GM12874 (cell line): Measurements from ENCODE around the gene LIME1.

Experiments
- TF ChIP-seq, protein P1 (sequence below): IDR thresholded peaks from 2 replicates; pipeline ENCODE4 v1.5.1; 2011; ENCODE audit warnings: low read depth, mild to moderate bottlenecking, control low read depth, low read length, moderate library complexity; ENCODE audit not compliant: insufficient read depth

LIME1 gene

DNA sequence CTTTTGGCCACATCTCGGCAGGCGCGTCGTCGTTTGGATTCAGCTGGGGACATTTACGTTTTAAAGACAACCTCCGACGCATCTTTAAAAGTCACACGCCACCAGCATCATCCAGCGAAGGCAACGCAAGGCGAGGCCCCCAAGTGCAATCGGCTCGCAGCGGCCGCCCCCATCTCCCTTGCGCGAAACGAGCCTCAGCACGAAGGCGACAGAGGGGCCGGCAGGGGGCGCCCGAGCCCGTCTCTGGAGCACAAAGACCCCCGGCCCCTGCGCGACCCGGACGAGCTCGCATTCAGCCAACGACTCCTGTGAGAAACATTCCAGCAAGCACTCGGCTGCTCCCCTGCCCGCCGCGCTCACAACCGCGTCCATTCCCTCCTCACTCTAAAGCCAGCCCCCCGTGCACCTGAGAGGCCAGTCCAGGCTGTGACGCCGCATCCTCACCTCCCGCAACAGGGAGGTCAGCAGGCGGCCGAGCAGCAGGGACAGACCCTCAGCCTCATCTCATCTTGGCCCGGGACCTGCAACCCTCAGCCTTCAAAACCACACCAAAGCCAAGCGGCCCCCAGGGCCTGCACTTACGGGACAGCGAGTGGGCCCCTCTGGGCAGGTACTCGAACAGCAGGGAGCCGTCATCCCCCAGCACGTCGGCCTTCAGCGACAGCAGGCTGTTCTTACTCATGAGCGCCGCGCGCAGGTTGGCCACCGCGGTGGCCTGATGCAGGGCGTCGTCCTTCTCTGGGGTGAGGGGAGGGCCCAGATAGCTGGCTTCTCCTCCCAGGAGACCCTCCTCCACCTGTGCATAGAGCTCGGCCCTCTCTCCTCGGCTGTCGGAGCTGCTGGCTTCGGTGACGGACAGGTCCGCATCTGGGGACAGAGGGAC lies 38.9 kb downstream of the LIME1 start:
- TF ChIP-seq, protein P1, sequence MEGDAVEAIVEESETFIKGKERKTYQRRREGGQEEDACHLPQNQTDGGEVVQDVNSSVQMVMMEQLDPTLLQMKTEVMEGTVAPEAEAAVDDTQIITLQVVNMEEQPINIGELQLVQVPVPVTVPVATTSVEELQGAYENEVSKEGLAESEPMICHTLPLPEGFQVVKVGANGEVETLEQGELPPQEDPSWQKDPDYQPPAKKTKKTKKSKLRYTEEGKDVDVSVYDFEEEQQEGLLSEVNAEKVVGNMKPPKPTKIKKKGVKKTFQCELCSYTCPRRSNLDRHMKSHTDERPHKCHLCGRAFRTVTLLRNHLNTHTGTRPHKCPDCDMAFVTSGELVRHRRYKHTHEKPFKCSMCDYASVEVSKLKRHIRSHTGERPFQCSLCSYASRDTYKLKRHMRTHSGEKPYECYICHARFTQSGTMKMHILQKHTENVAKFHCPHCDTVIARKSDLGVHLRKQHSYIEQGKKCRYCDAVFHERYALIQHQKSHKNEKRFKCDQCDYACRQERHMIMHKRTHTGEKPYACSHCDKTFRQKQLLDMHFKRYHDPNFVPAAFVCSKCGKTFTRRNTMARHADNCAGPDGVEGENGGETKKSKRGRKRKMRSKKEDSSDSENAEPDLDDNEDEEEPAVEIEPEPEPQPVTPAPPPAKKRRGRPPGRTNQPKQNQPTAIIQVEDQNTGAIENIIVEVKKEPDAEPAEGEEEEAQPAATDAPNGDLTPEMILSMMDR, result no peak

DNA sequence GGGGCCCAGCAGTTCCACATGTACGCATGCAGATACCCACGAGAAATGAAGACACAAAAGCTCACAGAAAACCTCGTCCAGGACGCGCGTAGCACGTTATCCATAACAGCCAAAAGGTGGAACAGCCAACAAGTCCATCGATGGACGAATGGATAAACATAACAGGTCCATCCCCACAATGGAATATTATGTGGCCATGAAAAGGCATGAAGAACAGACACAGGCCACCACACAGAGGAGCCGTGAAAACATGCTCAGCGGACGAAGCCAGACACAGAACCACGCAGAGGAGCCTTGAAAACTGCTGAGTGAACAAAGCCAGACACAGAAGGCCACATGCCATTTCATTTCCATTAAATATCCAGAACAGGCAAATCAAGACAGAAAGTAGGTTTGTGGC lies 41.1 kb downstream of the LIME1 start:
- TF ChIP-seq, protein P1, result no peak

DNA sequence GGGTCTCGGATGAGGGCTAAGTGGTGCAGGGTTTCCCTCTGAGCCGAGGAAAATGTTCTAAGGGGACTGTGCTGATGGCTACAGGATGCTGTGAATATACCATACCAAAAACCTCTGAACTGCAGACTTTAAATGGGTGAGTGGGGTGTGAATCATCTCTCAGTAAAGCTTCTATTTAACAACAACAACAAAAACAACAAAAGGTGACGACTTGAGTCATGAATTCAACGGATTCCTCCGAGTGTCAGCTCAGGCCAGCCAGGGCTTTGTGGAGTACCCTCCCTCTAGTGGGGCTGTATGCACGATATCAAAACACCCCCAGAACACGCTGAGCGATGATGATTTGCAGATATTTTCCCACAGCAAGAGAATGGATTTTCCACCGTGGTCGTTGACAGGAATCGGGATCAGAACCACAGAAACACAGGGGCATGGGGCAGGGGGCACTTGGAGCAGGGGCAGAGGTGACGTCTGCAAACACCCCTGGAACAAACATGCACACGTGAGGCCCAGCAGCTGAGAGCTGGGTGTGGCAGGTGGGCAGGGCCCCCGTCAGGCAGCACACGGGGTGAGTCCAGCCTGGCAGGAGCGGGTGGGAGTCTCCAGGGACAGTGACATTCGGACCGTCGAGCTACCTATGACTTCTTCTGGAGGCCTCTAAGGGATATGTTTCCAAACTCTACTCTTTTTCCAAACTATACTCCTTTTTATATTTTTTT lies 41.7 kb downstream of the LIME1 start:
- TF ChIP-seq, protein P1, result no peak

DNA sequence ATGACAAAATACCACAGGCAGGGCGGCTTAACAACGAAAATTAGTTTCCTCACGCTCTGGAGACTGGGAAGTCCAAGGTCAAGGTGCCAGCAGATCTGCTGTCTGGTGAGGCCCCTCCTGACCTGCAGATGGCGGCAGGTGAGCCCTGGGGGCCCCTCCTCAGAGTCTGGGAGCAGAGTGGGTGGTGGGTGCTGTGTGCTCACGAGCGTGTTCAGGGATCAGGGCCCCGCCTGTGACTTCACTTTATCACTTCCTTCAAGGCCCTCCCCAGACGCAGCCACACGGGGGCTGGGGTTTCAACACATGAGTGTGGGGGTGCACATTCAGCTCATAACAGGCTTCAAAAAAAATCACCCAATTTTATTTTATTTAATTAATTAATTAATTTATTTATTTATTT lies 42.4 kb downstream of the LIME1 start:
- TF ChIP-seq, protein P1, result 0 out of 2 replicates have a peak, but pooled peaks have one; percentile 6

DNA sequence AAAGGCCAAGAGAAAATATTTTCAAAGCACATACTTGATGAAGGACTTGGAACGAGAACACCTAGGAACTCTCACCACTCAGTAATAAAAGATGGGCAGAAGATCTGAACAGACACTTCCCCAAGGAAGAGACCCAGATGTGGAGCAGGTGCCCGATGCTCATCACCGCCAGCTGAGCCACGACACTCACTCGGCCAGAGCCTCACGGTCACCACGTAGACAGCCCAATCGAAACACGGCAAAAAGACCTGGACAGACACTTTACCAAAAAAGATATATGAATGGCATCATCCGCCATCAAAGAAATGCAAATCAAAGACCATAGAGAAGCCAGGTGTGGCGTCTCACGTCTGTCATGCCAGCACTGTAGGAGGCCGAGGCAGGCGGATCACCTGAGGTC lies 44.7 kb downstream of the LIME1 start:
- TF ChIP-seq, protein P1, result no peak

DNA sequence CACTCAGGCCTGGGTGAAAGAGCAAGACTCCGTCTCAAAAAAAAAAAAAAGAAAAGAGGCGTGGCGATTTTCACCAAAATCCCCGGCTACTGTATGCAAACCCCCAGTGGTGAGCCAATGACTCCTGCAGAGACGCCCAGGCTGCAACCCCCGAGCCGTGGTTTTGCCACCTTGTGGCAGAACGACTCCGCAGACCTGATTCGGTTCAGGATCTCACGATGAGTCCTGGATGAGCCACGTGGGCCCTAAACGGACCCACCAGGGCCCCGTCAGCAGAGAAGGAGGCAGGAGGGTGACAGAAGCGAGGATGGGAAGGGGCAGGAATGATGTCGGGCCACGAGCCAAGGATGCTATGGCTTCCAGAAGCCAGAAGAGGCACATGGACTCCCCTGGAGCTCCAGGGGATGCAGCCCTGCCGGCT lies 45.6 kb downstream of the LIME1 start:
- TF ChIP-seq, protein P1, result no peak

DNA sequence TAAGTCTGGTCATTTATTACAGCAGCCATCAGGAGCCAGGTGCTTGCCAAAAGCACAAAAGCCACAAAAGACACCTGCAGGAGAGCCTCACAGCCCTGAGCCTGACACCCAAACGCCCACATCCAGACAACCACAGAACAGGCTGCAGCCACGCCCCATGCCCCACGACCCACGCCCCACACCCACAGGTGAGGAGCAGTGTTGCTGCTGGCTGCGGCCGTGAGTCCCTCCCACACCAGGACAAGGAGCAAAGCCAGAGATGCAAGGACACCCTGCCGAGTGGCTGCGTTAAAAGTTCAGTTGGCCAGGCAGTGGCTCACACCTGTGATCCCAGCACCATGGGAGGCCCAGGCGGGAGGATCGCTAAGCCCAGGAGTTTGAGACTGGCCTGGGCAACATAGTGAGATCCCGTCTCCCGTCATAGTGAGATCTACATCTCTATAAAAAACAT lies 46.1 kb downstream of the LIME1 start:
- TF ChIP-seq, protein P1, result no peak
